HCT116 (cell line): ENCODE results near the gene CEACAM6.

Experiments used
- EGR1 ChIP-seq: IDR thresholded peaks from 2 replicates; pipeline ENCODE4 v1.6.1; 2012; ENCODE audit warnings: low read depth
- EZH2phosphoT487 ChIP-seq: fragments of 200-600 bp; IDR thresholded peaks from 2 replicates; pipeline ENCODE4 v1.6.1; 2018; ENCODE audit warnings: antibody characterized with exemption, borderline replicate concordance
- JUND ChIP-seq: IDR thresholded peaks from 2 replicates; pipeline ENCODE4 v1.6.1; 2012
- POLR2A ChIP-seq: IDR thresholded peaks from 2 replicates; pipeline ENCODE4 v1.7.0; 2011; ENCODE audit warnings: borderline replicate concordance; ENCODE audit not compliant: insufficient read depth, insufficient read length; ENCODE audit errors: extremely low read depth
- POLR2AphosphoS5 ChIP-seq: IDR thresholded peaks from 2 replicates; pipeline ENCODE4 v1.6.1; 2011; ENCODE audit warnings: mild to moderate bottlenecking, low read depth, low read length, moderate library complexity
- SP1 ChIP-seq: IDR thresholded peaks from 2 replicates; pipeline ENCODE4 v1.6.1; 2012; ENCODE audit warnings: low read depth
- ZBTB33 ChIP-seq: IDR thresholded peaks from 2 replicates; pipeline ENCODE4 v1.6.1; 2011; ENCODE audit warnings: mild to moderate bottlenecking, low read length, moderate library complexity; ENCODE audit not compliant: insufficient replicate concordance; ENCODE audit errors: extremely low read depth
- ZNF274 ChIP-seq: fragments of 200-500 bp; sonication (Bioruptor generic); IDR thresholded peaks from 2 replicates; pipeline ENCODE4 v1.6.1; 2014; ENCODE audit warnings: mild to moderate bottlenecking, low read depth, low read length, inconsistent platforms
- TF ChIP-seq, protein P1 (sequence below), 3 experiments: fragments of 200-600 bp in 1 of 3; sonication (generic) in 1 of 3; IDR thresholded peaks in 2 of 3; conservative IDR thresholded peaks in 1 of 3; 2 replicates each; pipeline ENCODE4 v1.5.1; 2012 to 2017; ENCODE audit warnings: low read depth in 2 of 3, low read length in 2 of 3, antibody characterized with exemption in 1 of 3, borderline replicate concordance in 1 of 3, control low read depth in 1 of 3, mild to moderate bottlenecking in 1 of 3, mixed read lengths in 1 of 3, mixed run types in 1 of 3, moderate library complexity in 1 of 3; ENCODE audit not compliant: insufficient read depth in 1 of 3

DNA sequence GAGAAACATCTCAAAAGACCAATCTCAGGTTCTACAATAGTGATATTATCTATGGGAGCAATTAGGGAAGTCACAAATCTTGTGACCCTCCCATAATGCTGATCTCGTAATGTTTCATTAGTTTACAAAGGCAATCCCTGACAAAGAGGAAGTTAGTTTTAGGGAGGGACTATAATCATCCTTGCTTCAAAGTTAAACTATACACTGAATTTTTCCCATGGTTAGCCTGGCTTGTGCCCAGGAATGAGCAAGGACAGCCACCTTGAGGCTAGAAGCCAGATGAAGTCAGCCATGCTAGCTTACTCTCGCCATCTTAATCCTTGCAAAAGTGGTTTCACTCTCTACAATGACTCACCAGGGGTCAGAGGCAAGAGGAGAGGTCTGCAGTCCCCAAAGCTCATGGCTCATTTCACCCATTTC, 46.5 kb downstream of the CEACAM6 start:
- TF ChIP-seq, protein P1, sequence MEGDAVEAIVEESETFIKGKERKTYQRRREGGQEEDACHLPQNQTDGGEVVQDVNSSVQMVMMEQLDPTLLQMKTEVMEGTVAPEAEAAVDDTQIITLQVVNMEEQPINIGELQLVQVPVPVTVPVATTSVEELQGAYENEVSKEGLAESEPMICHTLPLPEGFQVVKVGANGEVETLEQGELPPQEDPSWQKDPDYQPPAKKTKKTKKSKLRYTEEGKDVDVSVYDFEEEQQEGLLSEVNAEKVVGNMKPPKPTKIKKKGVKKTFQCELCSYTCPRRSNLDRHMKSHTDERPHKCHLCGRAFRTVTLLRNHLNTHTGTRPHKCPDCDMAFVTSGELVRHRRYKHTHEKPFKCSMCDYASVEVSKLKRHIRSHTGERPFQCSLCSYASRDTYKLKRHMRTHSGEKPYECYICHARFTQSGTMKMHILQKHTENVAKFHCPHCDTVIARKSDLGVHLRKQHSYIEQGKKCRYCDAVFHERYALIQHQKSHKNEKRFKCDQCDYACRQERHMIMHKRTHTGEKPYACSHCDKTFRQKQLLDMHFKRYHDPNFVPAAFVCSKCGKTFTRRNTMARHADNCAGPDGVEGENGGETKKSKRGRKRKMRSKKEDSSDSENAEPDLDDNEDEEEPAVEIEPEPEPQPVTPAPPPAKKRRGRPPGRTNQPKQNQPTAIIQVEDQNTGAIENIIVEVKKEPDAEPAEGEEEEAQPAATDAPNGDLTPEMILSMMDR (IDR thresholded peaks at IDR 0.05 in 2 of 3, conservative IDR thresholded peaks at IDR 0.05 in 1 of 3; ENCODE audit: borderline replicate concordance in 1 of 3, insufficient read depth in 1 of 3, low read depth in 2 of 3, low read length in 2 of 3) = no peak
- TF ChIP-seq POLR2AphosphoS5 (no peak), ZBTB33 (no peak), EZH2phosphoT487 (no peak), JUND (no peak), POLR2A (no peak), EGR1 (no peak), ZNF274 (no peak), SP1 (no peak)
